Measurements from ENCODE around the gene NOPCHAP1. TPM values are rescaled to one million over a fixed set of nuclear protein-coding genes. Genes with fewer than 3 reads are reported as not detected.

Gene NOPCHAP1
- total and polyA plus RNA-seq, 3 donors from 2014 or later: 7.2 to 12.8 (median 10.0) TPM

GRCh38 chr12:104998423-104999346, 12.6 kb downstream of the NOPCHAP1 start:
- H3K27ac ChIP-seq: no peak overlapping the region
- intact Hi-C loops (cut with DNase I; ENCODE audit: low total_unique reads): no loop called here
- H3K4me1 ChIP-seq: no peaks in the 10 kb centered on the region
- TF ChIP-seq POLR2A (IDR thresholded peaks at IDR 0.05) (no peak), CTCF (IDR thresholded peaks at IDR 0.05) (no peak)
- no peak overlapping the region for H3K4me3 ChIP-seq
- no peaks in the 10 kb centered on the region for H3K27me3 ChIP-seq
- WGBS, 2 donors: 74 to 91% methylated on average over 9 to 14 of the region's 15 CpGs
- H3K9me3 ChIP-seq: no peaks in the 10 kb centered on the region
- no peak for DNase-seq
- H3K36me3 ChIP-seq (ENCODE audit: low read depth, missing control alignments): no peaks in the 10 kb centered on the region

- no peak for DNase-seq
- Histone ChIP-seq H3K4me1 (no peaks in the 10 kb centered on the region), H3K36me3 (ENCODE audit: low read depth, missing control alignments) (no peaks in the 10 kb centered on the region), H3K4me3 (no peak overlapping the region), H3K9me3 (no peaks in the 10 kb centered on the region), H3K27me3 (no peaks in the 10 kb centered on the region), H3K27ac (no peak overlapping the region)
- 79 to 81% methylated on average over 7 of the region's 7 CpGs for WGBS, 2 donors
- TF ChIP-seq CTCF (IDR thresholded peaks at IDR 0.05) (no peak), POLR2A (IDR thresholded peaks at IDR 0.05) (no peak)
- intact Hi-C loops (cut with DNase I; ENCODE audit: low total_unique reads): no loop called here
Observed at GRCh38 chr12:104999347-104999685, 13.2 kb downstream of the NOPCHAP1 start.

- H3K4me1 ChIP-seq: no peaks in the 10 kb centered on the region
- TF ChIP-seq POLR2A (IDR thresholded peaks at IDR 0.05) (no peak), CTCF (IDR thresholded peaks at IDR 0.05) (no peak)
- H3K9me3 ChIP-seq: no peaks in the 10 kb centered on the region
- DNase-seq: no peak
- no peaks in the 10 kb centered on the region for H3K36me3 ChIP-seq (ENCODE audit: low read depth, missing control alignments)
- no peak overlapping the region for H3K27ac ChIP-seq
- intact Hi-C loops (cut with DNase I; ENCODE audit: low total_unique reads): no loop called here
- no peaks in the 10 kb centered on the region for H3K27me3 ChIP-seq
- H3K4me3 ChIP-seq: no peak overlapping the region
Observed at GRCh38 chr12:105001476-105001875, 15.4 kb downstream of the NOPCHAP1 start.

- intact Hi-C loops (cut with DNase I; ENCODE audit: low total_unique reads): no loop called here
- Histone ChIP-seq H3K9me3 (no peaks in the 10 kb centered on the region), H3K27ac (no peak overlapping the region), H3K4me1 (no peaks in the 10 kb centered on the region), H3K36me3 (ENCODE audit: low read depth, missing control alignments) (no peaks in the 10 kb centered on the region), H3K4me3 (no peak overlapping the region), H3K27me3 (no peaks in the 10 kb centered on the region)
- TF ChIP-seq CTCF (IDR thresholded peaks at IDR 0.05) (no peak), POLR2A (IDR thresholded peaks at IDR 0.05) (no peak)
- no peak for DNase-seq
- 91 to 93% methylated on average over 9 of the region's 9 CpGs for WGBS, 2 donors
Observed at GRCh38 chr12:105013892-105014291, 27.8 kb downstream of the NOPCHAP1 start.

GRCh38 chr12:105014603-105015002, 28.5 kb downstream of the NOPCHAP1 start:
- H3K9me3 ChIP-seq: no peaks in the 10 kb centered on the region
- H3K27ac ChIP-seq: no peak overlapping the region
- no peaks in the 10 kb centered on the region for H3K4me1 ChIP-seq
- no peak overlapping the region for H3K4me3 ChIP-seq
- no peak for DNase-seq
- H3K27me3 ChIP-seq: no peaks in the 10 kb centered on the region
- TF ChIP-seq POLR2A (IDR thresholded peaks at IDR 0.05): no peak
- no peak for TF ChIP-seq CTCF (IDR thresholded peaks at IDR 0.05)
- H3K36me3 ChIP-seq (ENCODE audit: low read depth, missing control alignments): no peaks in the 10 kb centered on the region
- 64 to 80% methylated on average over 2 of the region's 2 CpGs for WGBS, 2 donors
- intact Hi-C loops (cut with DNase I; ENCODE audit: low total_unique reads): no loop called here
